Renal cortical epithelial cell (primary cell): ENCODE results near the gene RARG. TPM values are rescaled to one million over a fixed set of nuclear protein-coding genes. Genes with fewer than 3 reads are reported as not detected.
A peak's percentile ranks its signal among the peaks of the same experiment; 100 is the strongest.
"Not testable (repeated sequence)": the region's sequence is repeated elsewhere in the genome, so short reads cannot be mapped to it uniquely, and the experiment has no call there.

Experiments used
- DNase-seq: peaks from one replicate; pipeline ENCODE4 v3.0.0-alpha.2; 2011; ENCODE audit warnings: low read depth
- total RNA-seq: library from RNA; depleted of rRNA; stranded (reverse); fragments of >200 nt; gene quantifications from 2 replicates; pipeline ENCODE4 v1.2.3, GENCODE V29; 2014

The RARG gene
- total RNA-seq, 1 donor from 2014 or later, result 14.6 TPM

GRCh38 chr12:53191885-53192530 lies 40.0 kb downstream of the RARG start:
- no peak for DNase-seq

GRCh38 chr12:53191096-53191884 lies 40.7 kb downstream of the RARG start:
- DNase-seq, result no peak

- peak; percentile 30 for DNase-seq
These were observed 41.8 kb downstream of the RARG start for GRCh38 chr12:53190108-53190729.

GRCh38 chr12:53187145-53187899 lies 44.7 kb downstream of the RARG start:
- DNase-seq, result no peak

GRCh38 chr12:53186745-53187144 lies 45.3 kb downstream of the RARG start:
- DNase-seq, result no peak

- DNase-seq, result no peak
These were observed 46.3 kb downstream of the RARG start for GRCh38 chr12:53185582-53186153.

GRCh38 chr12:53184828-53185227 lies 47.2 kb downstream of the RARG start:
- no peak for DNase-seq

GRCh38 chr12:53182903-53183302 lies 49.1 kb downstream of the RARG start:
- no peak for DNase-seq

GRCh38 chr12:53181935-53182334 lies 50.1 kb downstream of the RARG start:
- DNase-seq, result no peak

- peak; percentile 34 for DNase-seq
These were observed 50.9 kb downstream of the RARG start for GRCh38 chr12:53180931-53181645.

- DNase-seq, result peak; percentile 92
These were observed 51.6 kb downstream of the RARG start, which contains the start of the genes CSAD and ZNF740 for GRCh38 chr12:53180220-53180930. Gene CSAD, minus strand, starts transcription at chr12:53180925. Its CDS starts 7,455 bp downstream, at chr12:53173470. Gene ZNF740, plus strand, starts transcription at chr12:53180722. Its CDS starts 1,262 bp downstream, at chr12:53181984.

GRCh38 chr12:53179687-53180219 lies 52.3 kb downstream of the RARG start:
- no peak for DNase-seq

GRCh38 chr12:53178803-53179202 lies 53.2 kb downstream of the RARG start:
- not testable (repeated sequence) for DNase-seq

- DNase-seq, result not testable (repeated sequence)
These were observed 54.6 kb downstream of the RARG start for GRCh38 chr12:53177447-53177846.

- DNase-seq, result no peak
These were observed 55.3 kb downstream of the RARG start for GRCh38 chr12:53176750-53177149.

GRCh38 chr12:53174881-53175491 lies 57.0 kb downstream of the RARG start:
- peak; percentile 68 for DNase-seq

- DNase-seq, result no peak
These were observed 58.8 kb downstream of the RARG start for GRCh38 chr12:53173085-53173715.

- DNase-seq, result no peak
These were observed 59.7 kb downstream of the RARG start for GRCh38 chr12:53172352-53172751.
